ENCODE data around the gene WDR5.

Gene WDR5

DNA sequence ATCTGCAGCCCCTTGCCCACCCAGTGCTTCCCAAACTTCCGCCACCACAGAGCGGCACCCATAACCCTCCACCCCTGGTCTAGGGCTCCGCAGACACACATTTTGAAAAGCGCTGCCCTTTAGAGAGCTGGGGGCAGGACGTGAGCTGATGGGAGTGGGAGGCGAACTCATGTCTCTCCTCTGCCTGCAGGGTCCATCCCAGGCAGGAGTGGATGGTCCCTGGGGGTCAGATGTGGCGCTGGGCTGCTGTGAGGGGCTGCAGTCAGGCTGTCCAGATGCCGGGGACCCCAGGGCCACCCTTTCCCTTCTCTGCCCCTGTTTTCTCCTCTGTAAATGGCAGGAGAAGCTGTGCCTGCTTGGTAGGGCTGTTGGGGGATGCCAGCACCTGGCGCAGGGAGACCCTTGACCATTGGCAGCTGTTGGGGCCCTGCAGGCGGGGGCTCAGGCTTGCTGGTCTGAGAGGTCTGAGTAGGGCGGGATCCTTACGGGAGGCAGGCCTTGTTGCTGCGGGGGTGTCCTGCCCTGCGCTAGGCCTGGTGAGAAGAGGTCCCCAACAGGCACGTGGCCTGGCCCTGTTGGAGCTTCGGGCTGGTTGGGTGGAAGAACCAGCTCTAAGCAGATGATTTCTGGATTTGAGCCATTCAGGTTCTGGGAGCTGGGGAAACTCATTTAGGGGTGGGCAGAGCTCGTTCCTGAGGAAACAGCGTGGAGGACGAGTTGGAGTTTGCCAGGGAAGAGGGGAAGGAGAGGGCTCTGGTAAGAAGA, 38.8 kb downstream of the WDR5 start:
- DNase-seq, result no peak

DNA sequence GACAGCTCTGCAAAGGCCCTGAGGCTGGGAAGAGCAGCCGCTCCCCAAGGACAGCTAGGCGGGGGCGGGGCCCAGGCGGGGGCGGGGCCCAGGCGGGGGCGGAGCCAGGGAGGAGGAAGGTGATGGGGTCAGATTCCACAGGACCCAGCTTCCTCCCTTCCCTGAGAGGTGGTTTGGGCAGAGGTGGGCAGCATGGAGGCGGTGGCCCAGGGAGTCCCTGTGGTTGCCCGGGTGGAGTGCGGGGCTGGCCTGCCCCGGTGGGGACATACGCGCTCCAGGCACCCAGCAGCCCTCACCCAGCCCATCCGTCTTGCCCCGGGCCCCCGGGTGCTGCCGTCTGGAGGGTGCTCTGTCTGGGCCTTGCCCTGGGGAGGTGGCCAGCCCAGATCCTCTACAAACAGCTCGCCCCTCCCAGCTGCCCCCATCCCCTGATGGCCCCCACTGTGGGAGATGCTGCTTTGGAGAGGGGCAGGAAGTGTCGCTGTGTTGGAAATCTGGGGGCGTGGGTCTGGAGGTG, 39.5 kb downstream of the WDR5 start:
- no peak for DNase-seq

DNA sequence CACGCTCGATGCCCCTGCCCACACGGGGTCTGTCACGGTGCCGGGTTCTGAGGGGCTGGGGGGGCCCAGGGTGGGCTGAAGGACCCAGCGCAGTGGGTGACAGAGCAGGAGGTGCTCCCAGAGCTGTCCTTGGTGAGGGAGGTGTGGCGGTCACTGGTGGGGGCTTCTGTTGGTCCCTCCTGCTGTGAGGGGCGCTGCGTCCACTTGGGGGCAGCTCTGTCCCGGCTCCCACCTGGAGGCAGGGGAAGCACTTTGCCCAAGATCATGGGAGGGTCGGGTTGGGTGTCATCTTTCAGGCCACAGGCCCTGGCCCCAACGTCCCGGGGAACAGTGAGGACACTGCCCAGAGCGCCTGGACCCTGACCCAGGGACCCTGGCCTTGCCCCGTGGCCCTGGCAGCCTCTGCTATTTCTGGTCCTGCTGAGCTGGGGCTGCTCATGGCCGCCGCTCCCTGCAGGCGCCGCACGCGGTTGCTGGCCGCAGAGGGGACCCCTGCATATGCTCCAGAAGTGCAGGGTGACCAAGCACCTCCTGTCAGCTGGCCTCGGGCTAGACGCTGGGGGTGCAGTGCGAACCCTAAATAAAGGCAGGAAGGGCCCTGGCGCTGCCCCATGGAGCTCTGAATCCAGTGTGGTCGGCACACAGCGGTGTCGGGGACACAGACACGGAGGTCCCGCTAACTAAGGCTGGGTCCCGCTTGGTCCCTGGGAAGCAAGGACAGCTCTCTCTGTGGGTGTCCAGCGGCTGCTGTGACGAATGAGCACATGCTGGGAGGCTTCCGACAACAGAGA, 40.1 kb downstream of the WDR5 start:
- no peak for DNase-seq

DNA sequence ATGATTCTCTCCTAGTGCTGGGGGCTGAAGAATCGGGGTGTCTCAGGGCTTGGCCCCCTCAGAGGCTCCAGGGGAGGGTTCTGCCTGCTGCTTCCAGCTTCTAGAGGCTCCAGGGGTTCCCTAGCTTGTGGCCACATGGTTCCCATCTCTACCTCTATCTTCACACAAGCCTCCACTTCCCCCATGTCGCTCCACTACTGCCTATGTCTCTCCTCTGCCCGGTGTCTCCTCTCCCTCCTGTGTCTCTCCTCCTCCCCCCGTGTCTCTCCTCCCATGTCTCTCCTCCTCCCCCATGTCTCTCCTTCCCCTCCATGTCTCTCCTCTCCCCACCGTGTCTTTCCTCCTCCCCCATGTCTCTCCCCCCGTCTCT, 40.7 kb downstream of the WDR5 start:
- DNase-seq, result no peak

DNA sequence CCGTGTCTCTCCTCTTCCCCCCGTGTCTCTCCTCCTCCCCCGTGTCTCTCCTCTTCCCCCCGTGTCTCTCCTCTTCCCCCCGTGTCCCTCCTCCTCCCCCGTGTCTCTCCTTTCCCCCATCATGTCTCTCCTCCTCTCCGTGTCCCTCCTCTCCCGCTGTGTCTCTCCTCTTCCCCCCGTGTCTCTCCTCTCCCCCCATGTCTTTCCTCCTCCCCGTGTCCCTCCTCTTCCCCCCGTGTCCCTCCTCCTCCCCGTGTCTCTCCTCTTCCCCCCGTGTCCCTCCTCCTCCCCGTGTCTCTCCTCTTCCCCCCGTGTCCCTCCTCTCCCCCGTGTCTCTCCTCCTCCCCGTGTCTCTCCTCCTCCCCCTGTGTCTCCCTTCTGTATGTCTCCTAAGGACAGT, 41.3 kb downstream of the WDR5 start:
- no peak for DNase-seq

DNA sequence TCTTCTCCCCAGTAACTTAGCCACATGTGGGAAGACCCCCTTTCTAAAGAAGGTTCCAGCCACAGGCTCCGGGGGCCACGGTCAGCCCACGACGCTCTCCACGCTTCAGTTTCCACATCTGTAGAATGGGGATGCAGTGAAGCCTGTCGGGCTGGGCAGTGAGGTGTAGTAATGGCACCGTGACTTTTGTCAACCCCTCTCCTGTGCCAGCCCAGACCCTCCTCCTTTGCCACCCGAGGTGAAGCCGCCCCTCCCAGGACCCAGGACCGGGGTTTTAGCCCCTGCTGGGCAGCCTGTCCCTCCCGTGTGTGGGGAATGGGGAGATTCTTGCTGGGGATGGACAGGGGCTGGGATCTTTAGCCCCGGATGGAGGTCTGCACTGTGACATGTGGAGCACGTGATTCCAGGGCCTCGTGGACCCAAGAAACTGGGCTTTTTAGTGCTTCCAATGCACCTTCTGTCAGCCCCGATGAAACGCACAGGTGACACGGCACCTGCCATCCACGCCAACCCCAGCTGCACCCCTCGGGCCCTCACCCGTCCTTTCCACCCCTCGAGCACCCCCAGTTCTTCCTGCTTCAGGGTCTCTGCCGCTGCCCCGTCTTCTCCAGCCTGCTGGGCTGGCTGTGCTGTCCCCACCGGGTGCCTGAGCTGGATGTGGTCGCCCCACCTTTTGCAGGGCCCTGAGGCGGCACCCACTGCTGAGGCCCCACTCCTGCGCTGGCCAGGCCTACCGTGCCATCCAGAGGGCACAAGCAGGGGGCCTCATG, 41.9 kb downstream of the WDR5 start:
- no peak for DNase-seq

DNA sequence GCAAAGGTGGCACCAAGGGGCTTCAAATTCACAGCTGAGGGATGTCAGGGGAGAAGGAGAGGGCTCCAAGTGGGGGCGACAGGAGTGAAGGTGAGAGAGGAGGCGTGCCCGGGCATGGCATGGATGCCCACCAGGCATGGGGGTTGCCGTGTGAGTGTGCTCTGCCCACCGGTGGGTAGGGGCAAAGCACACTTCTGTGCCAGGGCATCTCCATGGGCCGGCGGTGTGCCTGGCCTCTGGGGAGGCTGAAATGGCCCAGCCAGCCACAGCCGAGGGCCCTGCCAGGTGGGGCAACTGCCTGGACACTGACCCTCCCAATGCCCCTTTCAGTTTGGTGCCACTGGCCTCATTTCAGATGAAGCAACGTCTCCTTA, 42.5 kb downstream of the WDR5 start:
- DNase-seq, result no peak

DNA sequence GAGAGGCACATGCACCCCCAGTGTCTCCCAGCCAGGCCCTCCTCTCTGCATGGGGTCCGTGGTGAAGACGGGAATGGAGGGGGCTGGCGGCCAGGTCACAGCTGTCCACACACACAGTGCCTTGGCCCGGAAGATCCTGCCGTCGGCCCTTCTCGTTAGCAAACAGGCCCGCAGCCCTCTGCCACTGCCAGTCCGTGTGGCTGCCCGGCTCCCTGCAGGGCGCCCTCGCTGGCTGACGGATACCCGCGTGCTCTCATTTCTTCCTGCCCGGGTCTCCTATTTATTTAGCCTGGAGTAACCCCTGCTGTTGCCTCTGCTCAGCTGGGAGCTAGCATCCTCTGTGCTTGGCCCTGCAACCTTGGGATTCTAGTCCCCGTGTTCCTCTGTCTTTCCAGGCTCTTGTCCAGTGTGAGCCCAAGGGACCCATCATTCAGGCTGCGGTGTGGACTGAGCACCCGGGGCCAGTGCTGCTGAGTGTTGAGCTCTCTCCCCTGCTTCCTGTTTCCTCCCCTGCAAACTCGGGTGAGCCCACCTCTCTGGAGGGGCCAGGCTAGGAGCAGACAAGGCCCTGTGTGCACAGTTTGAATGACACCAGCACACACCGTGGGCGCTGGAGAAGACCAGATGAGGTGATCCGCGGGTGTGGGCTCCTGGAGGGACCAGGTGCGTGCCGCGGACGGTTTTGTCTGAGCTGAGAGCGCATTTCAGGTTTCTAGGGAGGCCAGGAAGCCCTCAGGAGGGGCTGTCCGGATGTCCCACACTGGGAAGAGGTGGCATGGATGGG, 43.1 kb downstream of the WDR5 start:
- peak; percentile 69 for DNase-seq

DNA sequence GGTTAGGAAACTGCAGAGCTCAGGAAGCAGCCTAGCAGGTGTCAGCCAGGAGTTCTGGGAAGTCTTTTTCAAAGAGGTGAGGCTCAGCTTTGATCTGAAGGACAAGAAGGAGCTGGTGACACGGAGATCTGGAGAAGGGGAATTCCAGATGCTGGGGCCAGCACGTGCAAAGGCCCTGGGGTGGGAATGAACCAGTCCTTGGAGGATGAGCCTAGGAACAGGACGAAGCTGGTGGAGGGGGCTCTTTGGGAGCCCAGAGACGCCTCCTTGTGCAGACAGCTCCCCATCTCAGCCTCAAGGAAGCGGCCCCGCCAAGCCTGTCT, 43.7 kb downstream of the WDR5 start:
- no peak for DNase-seq

DNA sequence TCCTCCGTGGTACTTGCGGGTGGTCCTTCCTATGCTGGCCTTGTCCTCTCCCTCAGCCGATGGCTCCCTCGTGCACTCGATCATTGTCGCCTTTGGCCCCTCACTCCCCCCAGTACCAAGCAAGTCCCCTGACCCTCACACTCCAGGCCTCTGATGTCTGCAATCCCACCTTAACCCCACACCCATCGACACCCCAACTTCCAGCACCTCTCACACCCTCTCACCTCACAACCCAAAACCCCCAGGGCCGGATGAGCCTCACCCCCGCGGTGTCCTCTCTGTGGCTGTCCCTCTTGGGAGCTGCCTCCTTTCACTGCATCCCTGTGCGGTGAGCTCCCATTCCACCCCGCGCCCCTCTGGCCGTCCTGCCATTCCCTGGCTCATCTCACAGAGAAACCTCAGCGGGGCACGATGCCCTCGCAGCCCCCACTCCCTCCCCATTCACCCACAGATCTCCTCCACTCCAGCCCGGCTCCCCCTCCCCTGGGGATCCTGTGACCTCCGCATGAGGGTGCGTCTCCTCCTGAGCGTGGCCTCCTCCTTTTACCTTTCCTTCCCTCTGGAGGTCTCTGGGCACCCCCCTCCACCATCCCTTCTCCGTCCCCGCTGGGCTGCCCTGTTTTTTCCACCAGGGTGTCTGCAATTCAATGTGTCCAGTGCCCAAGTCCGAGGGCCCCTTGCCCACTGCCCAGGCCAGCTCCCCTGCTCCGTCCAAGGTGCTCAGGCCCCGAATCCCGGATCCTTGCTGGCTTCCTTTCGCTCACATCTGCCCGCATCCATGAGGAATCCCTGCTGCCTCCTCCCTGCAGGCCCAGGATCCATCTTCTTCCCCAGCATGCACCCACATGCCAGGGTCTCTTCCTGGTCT, 44.3 kb downstream of the WDR5 start:
- no peak for DNase-seq

DNA sequence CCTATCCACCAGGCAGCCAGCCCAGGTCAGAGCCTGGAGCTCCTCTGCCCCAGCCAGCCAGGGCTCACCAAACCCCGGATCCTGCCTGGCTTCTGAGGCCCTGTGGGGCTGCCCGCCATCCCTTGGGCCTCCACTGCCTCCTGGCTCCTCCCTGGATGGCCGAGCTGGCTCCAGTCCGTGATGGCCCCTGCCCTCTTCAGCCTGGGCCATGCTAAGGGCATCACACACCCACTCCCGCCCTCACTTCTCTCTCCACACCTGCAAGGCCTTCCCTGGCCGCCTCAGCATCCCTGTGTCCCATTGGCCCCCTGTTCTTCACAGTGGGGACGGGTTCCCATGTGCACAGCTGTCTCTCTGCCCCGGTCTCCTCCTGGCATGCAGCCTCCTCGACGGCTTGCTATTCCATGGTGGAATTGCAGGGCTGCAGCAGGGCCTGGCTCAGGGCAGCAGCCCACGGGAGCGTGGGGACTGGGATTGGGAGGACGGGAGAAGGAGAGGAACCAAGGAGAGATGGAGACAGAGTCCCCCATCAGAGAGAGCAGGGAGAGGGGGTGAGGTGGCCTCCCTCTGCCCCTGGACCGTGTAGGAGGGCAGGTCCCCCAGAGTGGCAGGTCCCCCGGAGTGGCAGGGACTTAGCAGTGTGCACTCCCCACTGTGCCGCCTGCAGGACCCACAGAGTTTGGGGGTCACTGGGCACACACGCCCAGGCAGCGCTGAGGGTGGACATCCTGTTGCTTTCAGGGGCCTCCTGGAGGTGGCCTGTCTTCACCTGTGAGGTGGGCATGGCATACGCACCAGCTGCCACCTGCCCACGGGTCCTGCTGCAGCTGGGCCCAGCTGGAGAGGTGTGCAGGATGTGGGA, 45.1 kb downstream of the WDR5 start:
- DNase-seq, result no peak

DNA sequence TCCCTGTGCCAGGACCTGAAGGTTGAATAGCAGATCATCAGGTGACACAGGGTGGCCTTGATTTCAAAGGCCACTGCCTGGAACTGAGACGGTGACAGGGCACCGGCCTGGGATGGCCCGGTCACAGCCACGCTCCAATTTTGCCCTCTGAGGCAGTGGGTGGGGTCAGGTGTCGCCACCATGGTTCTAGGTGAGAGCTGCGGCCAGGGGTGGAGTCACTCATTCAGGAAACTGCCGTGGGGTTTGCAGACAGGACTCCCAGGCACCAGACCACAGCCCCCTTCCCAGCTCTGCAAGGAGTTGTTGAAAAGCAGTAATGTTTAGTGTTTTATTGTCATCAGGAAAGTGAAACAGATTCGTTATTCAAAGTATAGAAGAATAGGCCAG, 45.8 kb downstream of the WDR5 start:
- DNase-seq, result no peak

DNA sequence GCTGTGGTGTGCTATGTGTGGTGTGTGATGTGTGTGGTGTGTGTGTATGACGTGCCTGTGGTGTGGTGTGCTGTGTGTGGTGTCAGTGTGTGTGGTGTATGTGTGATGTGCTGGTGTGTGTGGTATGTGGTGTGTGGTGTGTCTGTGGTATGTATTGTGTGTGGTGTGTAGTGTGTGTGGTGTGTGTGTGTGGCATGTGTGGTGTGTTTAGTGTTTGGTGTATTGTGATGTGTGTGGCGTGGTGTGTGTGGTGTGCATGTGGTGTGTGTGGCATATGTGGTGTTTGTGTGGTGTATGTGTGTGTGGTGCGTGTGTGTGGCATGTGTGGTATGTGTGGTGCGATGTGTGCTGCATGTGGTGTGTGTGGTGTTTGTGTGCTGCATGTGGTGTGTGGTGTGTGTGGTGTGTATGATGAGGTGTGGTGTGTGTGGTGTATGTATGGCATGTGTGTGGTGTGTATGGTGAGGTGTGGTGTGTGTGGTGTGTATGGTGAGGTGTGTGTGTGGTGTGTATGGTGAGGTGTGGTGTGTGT, 46.7 kb downstream of the WDR5 start:
- peak; percentile 21 for DNase-seq

DNA sequence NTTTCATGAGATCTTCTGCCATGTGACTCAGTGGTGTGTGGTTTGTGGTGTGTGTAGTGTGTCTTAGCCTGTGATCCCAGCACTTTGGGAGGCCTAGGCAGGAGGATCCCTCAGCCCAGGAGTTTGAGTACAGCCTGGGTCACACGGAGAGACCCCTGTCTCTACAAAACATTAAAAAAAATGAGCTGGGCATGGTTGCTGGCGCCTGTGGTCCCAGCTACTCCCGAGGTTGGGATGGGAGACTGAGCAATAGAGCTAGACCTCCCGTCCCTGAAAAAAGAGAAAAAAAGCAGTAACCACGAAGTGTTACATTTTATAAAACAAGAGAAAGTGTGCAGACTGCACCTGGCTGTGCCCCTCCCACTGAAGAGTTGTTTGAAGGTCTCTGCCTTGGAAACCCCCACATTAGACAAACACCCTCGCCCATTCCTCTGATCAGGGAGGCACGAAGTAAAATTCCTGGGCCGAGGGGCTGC, 49.7 kb downstream of the WDR5 start:
- peak; percentile 47 for DNase-seq

DNA sequence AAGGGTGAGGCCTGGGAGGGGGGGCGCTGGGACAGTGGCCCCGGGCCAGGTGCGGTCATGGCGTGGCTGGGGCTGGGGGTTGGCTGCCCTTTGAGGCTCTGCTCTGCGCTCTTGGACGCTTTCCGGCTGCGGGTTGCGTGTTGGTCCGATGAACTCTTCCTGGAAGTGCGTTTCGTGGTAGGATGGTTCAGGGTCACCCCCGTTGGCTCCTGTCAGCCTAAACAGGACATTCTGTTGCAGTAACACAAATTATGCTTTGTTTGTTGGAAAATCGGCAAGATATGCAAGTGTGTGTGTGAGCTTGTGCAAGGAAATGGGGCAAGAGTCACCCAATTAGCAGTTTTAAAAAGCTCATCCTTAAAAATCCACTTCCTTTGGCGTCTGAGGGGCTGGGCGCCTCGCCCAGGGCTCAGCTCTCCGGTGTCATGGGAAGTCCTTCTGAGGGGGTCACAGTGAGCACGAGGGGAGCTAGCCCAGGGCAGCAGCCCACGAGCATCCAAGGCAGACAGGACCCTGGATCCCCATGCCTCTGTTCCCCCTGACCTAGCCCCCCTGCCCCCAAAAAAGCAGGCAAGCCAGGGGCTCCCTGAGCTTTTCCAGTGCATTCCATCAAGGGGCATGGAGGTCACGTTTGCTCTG, 50.7 kb downstream of the WDR5 start:
- DNase-seq, result no peak

DNA sequence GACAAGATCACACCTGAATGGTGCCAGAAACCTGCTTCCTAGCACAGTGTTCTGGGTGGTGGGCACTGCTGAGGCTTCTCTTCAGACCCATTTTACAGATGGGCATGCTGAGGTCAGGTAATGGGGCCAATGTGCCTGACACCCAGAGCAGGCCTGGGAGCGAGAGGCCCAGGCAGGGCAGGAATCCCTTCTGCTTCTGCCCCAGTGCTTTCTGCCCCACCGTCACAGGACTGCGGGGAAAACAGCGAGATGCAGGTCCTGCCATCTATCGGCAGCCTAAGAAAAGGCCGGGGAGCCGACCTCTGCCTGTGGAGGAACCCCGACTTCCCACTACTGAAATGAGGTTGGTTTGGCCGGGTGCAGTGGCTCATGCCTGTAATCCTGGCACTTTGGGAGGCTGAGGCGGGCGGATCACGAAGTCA, 51.2 kb downstream of the WDR5 start:
- DNase-seq, result no peak

DNA sequence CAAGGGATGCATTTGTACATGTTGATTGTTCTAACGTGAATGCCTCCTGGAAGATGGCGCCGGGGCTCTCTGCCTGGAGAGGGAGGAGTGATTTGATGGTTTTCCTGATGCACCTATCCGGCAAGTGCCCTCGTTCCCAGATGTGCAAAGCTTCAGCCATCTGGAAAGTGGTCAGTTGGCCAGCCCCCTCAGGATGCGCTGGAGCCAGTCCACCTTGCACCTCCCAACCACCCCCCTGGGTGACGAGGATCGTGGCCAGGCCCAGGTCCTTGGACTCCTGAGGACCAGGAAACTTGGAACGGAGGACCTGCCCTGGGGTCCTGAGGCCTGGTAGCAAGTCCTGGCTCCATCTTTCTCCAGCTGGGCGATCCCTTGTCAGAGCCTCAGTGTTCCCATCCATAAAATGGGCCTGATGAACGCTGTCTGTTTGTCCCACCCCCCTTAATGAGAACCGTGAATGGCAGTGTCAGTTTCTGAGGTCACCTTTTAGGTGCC, 52.1 kb downstream of the WDR5 start:
- DNase-seq, result no peak

DNA sequence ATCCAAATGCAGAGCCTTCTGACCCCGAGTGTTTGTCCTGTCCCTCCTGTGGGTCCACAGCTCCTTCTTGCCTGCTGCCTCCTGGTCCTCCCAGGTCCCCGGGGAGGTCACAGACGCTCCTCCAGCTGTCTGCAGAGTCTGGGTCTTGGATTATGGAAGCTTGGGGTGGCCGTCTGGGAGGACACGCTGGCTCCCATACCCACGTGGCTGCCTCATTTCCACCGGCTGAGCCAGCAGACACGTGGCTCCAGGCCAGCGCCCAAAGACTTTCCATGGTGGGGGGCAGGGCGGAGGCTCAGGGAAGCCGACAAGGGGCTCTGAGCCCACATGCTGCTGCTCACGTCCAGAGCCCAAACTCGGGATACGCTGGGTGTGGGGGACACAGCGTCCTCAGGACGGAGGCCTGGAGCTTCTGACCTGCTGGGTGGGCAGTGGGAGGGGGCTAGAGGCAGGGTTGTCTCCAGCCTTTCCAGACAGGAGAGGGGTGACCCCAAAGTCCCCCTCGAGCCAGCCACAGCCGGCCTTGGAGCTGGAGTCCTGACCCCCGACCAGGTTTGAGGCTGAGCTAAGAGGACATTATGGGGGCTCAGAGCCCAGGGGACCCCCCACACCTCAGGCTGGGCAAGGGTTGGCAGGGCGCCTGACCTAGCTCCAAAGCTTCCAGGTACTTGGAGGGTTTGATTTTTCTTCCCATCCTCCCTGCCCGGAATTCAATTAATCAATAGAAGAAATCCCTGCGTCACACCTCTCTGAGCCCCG, 52.7 kb downstream of the WDR5 start:
- DNase-seq, result peak; percentile 57

DNA sequence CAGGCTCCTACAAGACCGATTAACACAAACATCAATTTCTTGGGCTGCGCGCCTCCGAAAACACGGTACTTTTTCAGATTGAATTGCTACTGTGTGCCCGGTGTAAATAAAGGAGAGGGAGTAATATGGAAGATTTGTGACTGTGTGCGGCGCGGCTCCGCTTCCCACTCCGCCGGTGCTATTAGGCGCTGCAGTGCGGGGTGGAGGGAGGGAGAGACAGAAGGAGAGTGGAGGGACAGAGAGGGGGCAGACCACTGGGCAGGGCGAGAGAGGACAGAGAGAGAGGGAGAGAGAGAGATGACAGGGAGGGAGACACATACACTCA, 53.2 kb downstream of the WDR5 start:
- DNase-seq, result peak; percentile 10
